SK-N-SH treated with all-trans-retinoic acid at 6 μM for 48 hours (cell line): ENCODE results near the gene GPR18.
A peak's percentile ranks its signal among the peaks of the same experiment; 100 is the strongest.

Experiments used
- ATAC-seq: fragments of 200-7000 bp; cut with Tn5 transposase; 3 replicates; pipeline ENCODE4 v1.9.1; 2020; ENCODE audit warnings: mild to moderate bottlenecking, moderate library complexity
- ARNTL ChIP-seq: fragments of 450-650 bp; formaldehyde crosslinking; IDR thresholded peaks from 2 replicates; pipeline ENCODE4 v1.5.0; 2020; ENCODE audit warnings: low read depth, mild to moderate bottlenecking, moderate library complexity, borderline replicate concordance
- BACH2 ChIP-seq: fragments of 250-450 bp; sonication (Bioruptor Pico); IDR thresholded peaks from 2 replicates; pipeline ENCODE4 v1.9.0; 2021; ENCODE audit warnings: mild to moderate bottlenecking, borderline replicate concordance
- CSDC2 ChIP-seq: fragments of 250-450 bp; sonication (Bioruptor Pico); IDR thresholded peaks from 2 replicates; pipeline ENCODE4 v1.5.0; 2020; ENCODE audit warnings: mild to moderate bottlenecking, moderate library complexity
- ESRRG ChIP-seq: fragments of 250-450 bp; sonication (Bioruptor Pico); IDR thresholded peaks from 2 replicates; pipeline ENCODE4 v1.6.1; 2021; ENCODE audit warnings: mild to moderate bottlenecking
- GLIS3 ChIP-seq: fragments of 250-450 bp; sonication (Bioruptor Pico); IDR thresholded peaks from 2 replicates; pipeline ENCODE4 v1.5.0; 2020; ENCODE audit warnings: mild to moderate bottlenecking, moderate library complexity
- ISL1 ChIP-seq: fragments of 250-450 bp; sonication (Bioruptor Pico); IDR thresholded peaks from 2 replicates; pipeline ENCODE4 v2.1.2; 2022; ENCODE audit warnings: mild to moderate bottlenecking, moderate library complexity
- OSR1 ChIP-seq: fragments of 250-450 bp; sonication (Bioruptor Pico); IDR thresholded peaks from 2 replicates; pipeline ENCODE4 v1.8.0; 2022; ENCODE audit warnings: moderate library complexity, mild to moderate bottlenecking, inconsistent platforms
- PPARA ChIP-seq: fragments of 250-450 bp; sonication (Bioruptor Pico); IDR thresholded peaks from 2 replicates; pipeline ENCODE4 v1.5.0; 2020; ENCODE audit warnings: mild to moderate bottlenecking, borderline replicate concordance
- SNAI2 ChIP-seq: fragments of 250-450 bp; sonication (Bioruptor Pico); IDR thresholded peaks from 2 replicates; pipeline ENCODE4 v1.5.0; 2020; ENCODE audit warnings: mild to moderate bottlenecking, moderate library complexity
- TCF4 ChIP-seq: fragments of 250-450 bp; sonication (Bioruptor Pico); IDR thresholded peaks from 2 replicates; pipeline ENCODE4 v1.8.0; 2021; ENCODE audit warnings: mild to moderate bottlenecking, moderate library complexity, borderline replicate concordance
- TOX ChIP-seq: fragments of 250-450 bp; sonication (Bioruptor Pico); IDR thresholded peaks from 2 replicates; pipeline ENCODE4 v1.8.0; 2021; ENCODE audit warnings: mild to moderate bottlenecking, moderate library complexity, borderline replicate concordance
- ZC3H10 ChIP-seq: fragments of 250-450 bp; sonication (Bioruptor Pico); IDR thresholded peaks from 2 replicates; pipeline ENCODE4 v1.5.1; 2021; ENCODE audit warnings: mild to moderate bottlenecking, moderate library complexity
- ZFP3 ChIP-seq: fragments of 250-450 bp; sonication (Bioruptor Pico); IDR thresholded peaks from 2 replicates; pipeline ENCODE4 v1.5.0; 2020; ENCODE audit warnings: mild to moderate bottlenecking, moderate library complexity
- ZFP30 ChIP-seq: fragments of 450-650 bp; formaldehyde crosslinking; IDR thresholded peaks from 2 replicates; pipeline ENCODE4 v1.5.0; 2022; ENCODE audit warnings: mild to moderate bottlenecking, moderate library complexity
- ZNF565 ChIP-seq: fragments of 450-650 bp; formaldehyde crosslinking; conservative IDR thresholded peaks from 2 replicates; pipeline ENCODE4 v1.5.0; 2020; ENCODE audit warnings: low read depth, mild to moderate bottlenecking, moderate library complexity
- ZNF70 ChIP-seq: fragments of 450-650 bp; formaldehyde crosslinking; IDR thresholded peaks from 2 replicates; pipeline ENCODE4 v1.5.0; 2020; ENCODE audit warnings: mild to moderate bottlenecking, moderate library complexity
- ZNF8 ChIP-seq: fragments of 450-650 bp; formaldehyde crosslinking; IDR thresholded peaks from 2 replicates; pipeline ENCODE4 v1.5.0; 2020; ENCODE audit warnings: mild to moderate bottlenecking, moderate library complexity
- TF ChIP-seq, protein P1 (sequence below): fragments of 250-450 bp; sonication (Bioruptor Pico); IDR thresholded peaks from 2 replicates; pipeline ENCODE4 v1.8.0; 2020; ENCODE audit warnings: mild to moderate bottlenecking, moderate library complexity, borderline replicate concordance
- TF ChIP-seq, protein P2 (sequence below): fragments of 250-450 bp; sonication (Bioruptor Pico); IDR thresholded peaks from 2 replicates; pipeline ENCODE4 v1.5.1; 2020; ENCODE audit warnings: low read depth, mild to moderate bottlenecking, moderate library complexity
- TF ChIP-seq, protein P3 (sequence below): fragments of 250-450 bp; sonication (Bioruptor Pico); IDR thresholded peaks from 2 replicates; pipeline ENCODE4 v1.5.1; 2021; ENCODE audit warnings: mild to moderate bottlenecking, moderate library complexity
- TF ChIP-seq, protein P4 (sequence below): fragments of 250-450 bp; sonication (Bioruptor Pico); IDR thresholded peaks from 2 replicates; pipeline ENCODE4 v1.5.0; 2020; ENCODE audit warnings: mild to moderate bottlenecking, moderate library complexity
- TF ChIP-seq, protein P5 (sequence below): fragments of 250-450 bp; sonication (Bioruptor Pico); IDR thresholded peaks from 2 replicates; pipeline ENCODE4 v1.8.0; 2021; ENCODE audit warnings: low read depth, mild to moderate bottlenecking, moderate library complexity, borderline replicate concordance

GPR18 gene

DNA sequence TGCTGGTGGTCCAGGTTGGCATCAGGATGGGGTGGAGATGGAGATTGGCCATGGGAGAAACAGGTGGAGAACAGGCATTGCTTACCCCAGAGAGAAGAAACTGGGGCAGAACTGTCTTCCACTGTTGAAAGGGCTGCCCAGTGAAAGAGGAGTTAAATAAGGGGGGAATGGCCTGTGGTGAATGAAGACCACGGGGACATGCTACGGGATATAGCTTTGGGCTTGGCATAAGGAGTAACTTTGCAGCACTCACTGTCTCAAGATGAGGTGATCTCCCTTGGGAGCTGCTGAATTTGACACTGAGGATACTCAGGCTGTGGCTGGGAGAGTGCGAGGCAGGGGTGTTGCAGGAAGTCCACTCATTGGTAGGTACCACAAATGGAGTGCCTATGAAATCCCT, 10.6 kb upstream of the GPR18 start:
- ATAC-seq = no peak
- TF ChIP-seq ZFP30 (CRISPR knock-in tag) (no peak), ZNF8 (CRISPR knock-in tag) (no peak), BACH2 (no peak), GLIS3 (no peak), ZC3H10 (CRISPR knock-in tag) (no peak), ESRRG (CRISPR knock-in tag) (no peak)
- TF ChIP-seq, all 23 proteins: peak for 0

DNA sequence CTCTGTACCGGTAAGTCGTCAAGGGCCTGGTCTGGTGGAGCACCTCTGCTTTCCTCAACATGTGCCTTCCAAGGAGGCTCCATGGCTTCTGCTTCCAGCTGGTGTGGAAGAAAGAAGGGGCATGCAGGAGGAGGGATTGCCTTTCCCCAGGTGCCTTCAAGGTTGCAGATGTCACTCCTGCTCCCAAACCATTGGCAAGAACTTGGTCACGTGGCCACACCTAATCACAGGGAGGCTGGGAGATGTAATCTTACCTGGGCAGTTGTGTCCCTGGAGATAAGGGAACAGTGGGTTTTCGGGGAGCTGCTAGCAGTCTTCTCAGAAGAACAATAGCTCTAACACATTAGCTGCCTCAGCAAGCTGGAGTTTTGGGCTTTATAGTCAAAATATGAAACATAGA, 9.7 kb upstream of the GPR18 start:
- no peak for ATAC-seq

DNA sequence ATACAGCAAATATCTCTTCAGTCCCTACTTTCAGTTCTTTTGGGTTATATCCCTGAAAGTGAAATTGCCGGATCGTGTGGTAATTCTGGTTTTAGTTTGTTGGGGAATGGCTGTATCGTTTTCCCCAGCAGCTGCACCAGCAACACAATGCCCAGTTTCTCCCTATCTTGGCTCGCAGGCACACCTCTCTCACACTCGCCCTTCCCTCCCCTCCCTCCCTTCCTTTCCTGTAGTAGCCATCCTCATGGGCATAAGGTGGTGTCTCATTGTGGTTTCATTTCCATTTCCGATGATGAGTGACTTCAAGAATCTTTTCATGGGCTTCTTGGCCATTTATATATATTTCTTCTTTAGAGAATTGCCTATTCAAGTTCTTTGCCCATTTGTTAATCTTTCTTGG, 8.6 kb upstream of the GPR18 start:
- ATAC-seq = no peak
- TF ChIP-seq ISL1 (CRISPR knock-in tag) (no peak), CSDC2 (CRISPR knock-in tag) (no peak), ZNF565 (CRISPR knock-in tag) (no peak), SNAI2 (no peak), ESRRG (CRISPR knock-in tag) (no peak), ZFP30 (CRISPR knock-in tag) (no peak), ZNF70 (CRISPR knock-in tag) (no peak)
- TF ChIP-seq, protein P1, sequence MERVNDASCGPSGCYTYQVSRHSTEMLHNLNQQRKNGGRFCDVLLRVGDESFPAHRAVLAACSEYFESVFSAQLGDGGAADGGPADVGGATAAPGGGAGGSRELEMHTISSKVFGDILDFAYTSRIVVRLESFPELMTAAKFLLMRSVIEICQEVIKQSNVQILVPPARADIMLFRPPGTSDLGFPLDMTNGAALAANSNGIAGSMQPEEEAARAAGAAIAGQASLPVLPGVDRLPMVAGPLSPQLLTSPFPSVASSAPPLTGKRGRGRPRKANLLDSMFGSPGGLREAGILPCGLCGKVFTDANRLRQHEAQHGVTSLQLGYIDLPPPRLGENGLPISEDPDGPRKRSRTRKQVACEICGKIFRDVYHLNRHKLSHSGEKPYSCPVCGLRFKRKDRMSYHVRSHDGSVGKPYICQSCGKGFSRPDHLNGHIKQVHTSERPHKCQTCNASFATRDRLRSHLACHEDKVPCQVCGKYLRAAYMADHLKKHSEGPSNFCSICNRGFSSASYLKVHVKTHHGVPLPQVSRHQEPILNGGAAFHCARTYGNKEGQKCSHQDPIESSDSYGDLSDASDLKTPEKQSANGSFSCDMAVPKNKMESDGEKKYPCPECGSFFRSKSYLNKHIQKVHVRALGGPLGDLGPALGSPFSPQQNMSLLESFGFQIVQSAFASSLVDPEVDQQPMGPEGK = no peak
- TF ChIP-seq, protein P2, sequence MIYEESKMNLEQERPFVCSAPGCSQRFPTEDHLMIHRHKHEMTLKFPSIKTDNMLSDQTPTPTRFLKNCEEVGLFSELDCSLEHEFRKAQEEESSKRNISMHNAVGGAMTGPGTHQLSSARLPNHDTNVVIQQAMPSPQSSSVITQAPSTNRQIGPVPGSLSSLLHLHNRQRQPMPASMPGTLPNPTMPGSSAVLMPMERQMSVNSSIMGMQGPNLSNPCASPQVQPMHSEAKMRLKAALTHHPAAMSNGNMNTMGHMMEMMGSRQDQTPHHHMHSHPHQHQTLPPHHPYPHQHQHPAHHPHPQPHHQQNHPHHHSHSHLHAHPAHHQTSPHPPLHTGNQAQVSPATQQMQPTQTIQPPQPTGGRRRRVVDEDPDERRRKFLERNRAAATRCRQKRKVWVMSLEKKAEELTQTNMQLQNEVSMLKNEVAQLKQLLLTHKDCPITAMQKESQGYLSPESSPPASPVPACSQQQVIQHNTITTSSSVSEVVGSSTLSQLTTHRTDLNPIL (CRISPR knock-in tag) = no peak
- TF ChIP-seq, protein P3, sequence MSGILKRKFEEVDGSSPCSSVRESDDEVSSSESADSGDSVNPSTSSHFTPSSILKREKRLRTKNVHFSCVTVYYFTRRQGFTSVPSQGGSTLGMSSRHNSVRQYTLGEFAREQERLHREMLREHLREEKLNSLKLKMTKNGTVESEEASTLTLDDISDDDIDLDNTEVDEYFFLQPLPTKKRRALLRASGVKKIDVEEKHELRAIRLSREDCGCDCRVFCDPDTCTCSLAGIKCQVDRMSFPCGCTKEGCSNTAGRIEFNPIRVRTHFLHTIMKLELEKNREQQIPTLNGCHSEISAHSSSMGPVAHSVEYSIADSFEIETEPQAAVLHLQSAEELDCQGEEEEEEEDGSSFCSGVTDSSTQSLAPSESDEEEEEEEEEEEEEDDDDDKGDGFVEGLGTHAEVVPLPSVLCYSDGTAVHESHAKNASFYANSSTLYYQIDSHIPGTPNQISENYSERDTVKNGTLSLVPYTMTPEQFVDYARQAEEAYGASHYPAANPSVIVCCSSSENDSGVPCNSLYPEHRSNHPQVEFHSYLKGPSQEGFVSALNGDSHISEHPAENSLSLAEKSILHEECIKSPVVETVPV (CRISPR knock-in tag) = no peak

More for the DNA sequence above, 9.7 kb upstream of the GPR18 start:
- TF ChIP-seq ARNTL (CRISPR knock-in tag) (no peak), OSR1 (CRISPR knock-in tag) (no peak), BACH2 (no peak), PPARA (CRISPR knock-in tag) (no peak), ISL1 (CRISPR knock-in tag) (no peak), ZNF565 (CRISPR knock-in tag) (no peak), CSDC2 (CRISPR knock-in tag) (no peak), TOX (CRISPR knock-in tag) (no peak), ZNF70 (CRISPR knock-in tag) (no peak), ZFP3 (no peak), ZNF8 (CRISPR knock-in tag) (no peak), ESRRG (CRISPR knock-in tag) (no peak)
- TF ChIP-seq, protein P4, sequence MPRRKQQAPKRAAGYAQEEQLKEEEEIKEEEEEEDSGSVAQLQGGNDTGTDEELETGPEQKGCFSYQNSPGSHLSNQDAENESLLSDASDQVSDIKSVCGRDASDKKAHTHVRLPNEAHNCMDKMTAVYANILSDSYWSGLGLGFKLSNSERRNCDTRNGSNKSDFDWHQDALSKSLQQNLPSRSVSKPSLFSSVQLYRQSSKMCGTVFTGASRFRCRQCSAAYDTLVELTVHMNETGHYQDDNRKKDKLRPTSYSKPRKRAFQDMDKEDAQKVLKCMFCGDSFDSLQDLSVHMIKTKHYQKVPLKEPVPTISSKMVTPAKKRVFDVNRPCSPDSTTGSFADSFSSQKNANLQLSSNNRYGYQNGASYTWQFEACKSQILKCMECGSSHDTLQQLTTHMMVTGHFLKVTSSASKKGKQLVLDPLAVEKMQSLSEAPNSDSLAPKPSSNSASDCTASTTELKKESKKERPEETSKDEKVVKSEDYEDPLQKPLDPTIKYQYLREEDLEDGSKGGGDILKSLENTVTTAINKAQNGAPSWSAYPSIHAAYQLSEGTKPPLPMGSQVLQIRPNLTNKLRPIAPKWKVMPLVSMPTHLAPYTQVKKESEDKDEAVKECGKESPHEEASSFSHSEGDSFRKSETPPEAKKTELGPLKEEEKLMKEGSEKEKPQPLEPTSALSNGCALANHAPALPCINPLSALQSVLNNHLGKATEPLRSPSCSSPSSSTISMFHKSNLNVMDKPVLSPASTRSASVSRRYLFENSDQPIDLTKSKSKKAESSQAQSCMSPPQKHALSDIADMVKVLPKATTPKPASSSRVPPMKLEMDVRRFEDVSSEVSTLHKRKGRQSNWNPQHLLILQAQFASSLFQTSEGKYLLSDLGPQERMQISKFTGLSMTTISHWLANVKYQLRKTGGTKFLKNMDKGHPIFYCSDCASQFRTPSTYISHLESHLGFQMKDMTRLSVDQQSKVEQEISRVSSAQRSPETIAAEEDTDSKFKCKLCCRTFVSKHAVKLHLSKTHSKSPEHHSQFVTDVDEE (CRISPR knock-in tag) = no peak

DNA sequence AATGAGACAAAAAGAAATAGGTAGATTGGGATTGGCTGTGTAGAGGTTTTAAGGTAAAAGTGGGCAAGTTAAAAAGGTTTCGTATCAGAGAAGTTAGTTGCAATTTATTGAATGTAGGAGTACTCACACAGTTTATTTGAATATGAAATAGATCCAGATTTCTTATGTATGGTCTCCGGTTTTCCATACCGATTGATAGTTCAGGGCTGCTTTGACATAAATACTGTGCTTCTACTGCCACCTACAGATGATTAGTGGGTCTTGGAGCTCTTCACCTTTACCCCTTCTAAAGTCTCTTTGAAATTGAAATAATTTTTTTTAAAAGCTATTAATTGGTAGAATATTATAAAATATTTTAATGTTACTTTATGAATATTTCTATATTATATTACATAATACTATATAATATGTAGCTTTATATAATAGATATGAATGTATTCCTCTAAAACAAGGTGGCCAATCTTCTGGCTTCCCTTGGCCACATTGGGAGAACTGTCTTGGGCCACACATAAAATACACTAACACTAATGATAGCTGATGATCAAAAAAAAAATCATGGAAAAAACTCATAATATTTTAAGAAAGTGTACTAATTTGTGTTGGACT, 7.7 kb upstream of the GPR18 start:
- ATAC-seq = peak; percentile 84
- TF ChIP-seq, protein P5, sequence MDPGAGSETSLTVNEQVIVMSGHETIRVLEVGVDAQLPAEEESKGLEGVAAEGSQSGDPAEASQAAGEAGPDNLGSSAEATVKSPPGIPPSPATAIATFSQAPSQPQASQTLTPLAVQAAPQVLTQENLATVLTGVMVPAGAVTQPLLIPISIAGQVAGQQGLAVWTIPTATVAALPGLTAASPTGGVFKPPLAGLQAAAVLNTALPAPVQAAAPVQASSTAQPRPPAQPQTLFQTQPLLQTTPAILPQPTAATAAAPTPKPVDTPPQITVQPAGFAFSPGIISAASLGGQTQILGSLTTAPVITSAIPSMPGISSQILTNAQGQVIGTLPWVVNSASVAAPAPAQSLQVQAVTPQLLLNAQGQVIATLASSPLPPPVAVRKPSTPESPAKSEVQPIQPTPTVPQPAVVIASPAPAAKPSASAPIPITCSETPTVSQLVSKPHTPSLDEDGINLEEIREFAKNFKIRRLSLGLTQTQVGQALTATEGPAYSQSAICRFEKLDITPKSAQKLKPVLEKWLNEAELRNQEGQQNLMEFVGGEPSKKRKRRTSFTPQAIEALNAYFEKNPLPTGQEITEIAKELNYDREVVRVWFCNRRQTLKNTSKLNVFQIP = no peak
- TF ChIP-seq CSDC2 (CRISPR knock-in tag) = no peak
- no peak for TF ChIP-seq BACH2
- TF ChIP-seq, protein P1 = no peak
- TF ChIP-seq ZFP30 (CRISPR knock-in tag) = no peak
- TF ChIP-seq ISL1 (CRISPR knock-in tag) = no peak
- no peak for TF ChIP-seq ZNF70 (CRISPR knock-in tag)
- TF ChIP-seq ZNF8 (CRISPR knock-in tag) = no peak
- no peak for TF ChIP-seq TCF4 (CRISPR knock-in tag)
- no peak for TF ChIP-seq PPARA (CRISPR knock-in tag)
- no peak for TF ChIP-seq ZNF565 (CRISPR knock-in tag)
- no peak for TF ChIP-seq ARNTL (CRISPR knock-in tag)
- no peak for TF ChIP-seq GLIS3
- TF ChIP-seq, protein P3 (CRISPR knock-in tag) = no peak
